GM15510 (cell line): ENCODE results near the gene IL31RA.

Experiments used
- POLR2A ChIP-seq: IDR thresholded peaks from 3 replicates; pipeline ENCODE4 v1.6.1; 2011; ENCODE audit warnings: borderline replicate concordance; ENCODE audit not compliant: insufficient read length; ENCODE audit errors: extremely low read depth

Gene IL31RA

GRCh38 chr5:55923865-55924500 is 72.8 kb downstream of the IL31RA start:
- TF ChIP-seq POLR2A, result no peak

GRCh38 chr5:55924744-55925143 is 73.6 kb downstream of the IL31RA start:
- no peak for TF ChIP-seq POLR2A

- no peak for TF ChIP-seq POLR2A
Observed at GRCh38 chr5:55925181-55925580, 74.0 kb downstream of the IL31RA start.

GRCh38 chr5:55925712-55926111 is 74.6 kb downstream of the IL31RA start:
- TF ChIP-seq POLR2A, result no peak

GRCh38 chr5:55926476-55926875 is 75.3 kb downstream of the IL31RA start:
- no peak for TF ChIP-seq POLR2A

GRCh38 chr5:55927861-55928655 is 76.9 kb downstream of the IL31RA start:
- no peak for TF ChIP-seq POLR2A

- no peak for TF ChIP-seq POLR2A
Observed at GRCh38 chr5:55929020-55929799, 78.1 kb downstream of the IL31RA start.

- TF ChIP-seq POLR2A, result no peak
Observed at GRCh38 chr5:55932700-55933099, 81.5 kb downstream of the IL31RA start.

- no peak for TF ChIP-seq POLR2A
Observed at GRCh38 chr5:55933377-55934114, 82.4 kb downstream of the IL31RA start.

- TF ChIP-seq POLR2A, result no peak
Observed at GRCh38 chr5:55934115-55934613, 83.0 kb downstream of the IL31RA start.

- TF ChIP-seq POLR2A, result no peak
Observed at GRCh38 chr5:55934720-55935119, 83.6 kb downstream of the IL31RA start.

- no peak for TF ChIP-seq POLR2A
Observed at GRCh38 chr5:55935371-55935770, 84.2 kb downstream of the IL31RA start.

- TF ChIP-seq POLR2A, result no peak
Observed at GRCh38 chr5:55936100-55936693, 85.0 kb downstream of the IL31RA start.

GRCh38 chr5:55959208-55959607 is 108.1 kb downstream of the IL31RA start:
- no peak for TF ChIP-seq POLR2A
